ELF-1 (cell line): ENCODE data around the gene NLRP1.

Source experiments
- DNase-seq: peaks from one replicate; pipeline ENCODE4 v3.0.0-alpha.2; 2016; ENCODE audit warnings: low read depth, low spot score

NLRP1 gene

GRCh38 chr17:5478992-5479391 is 105.3 kb downstream of the NLRP1 start:
- DNase-seq, result no peak

- no peak for DNase-seq
These were observed 110.4 kb downstream of the NLRP1 start for GRCh38 chr17:5473906-5474305.

- no peak for DNase-seq
These were observed 111.8 kb downstream of the NLRP1 start for GRCh38 chr17:5472511-5472910.

- no peak for DNase-seq
These were observed 116.2 kb downstream of the NLRP1 start for GRCh38 chr17:5468075-5468473.

- DNase-seq, result peak; percentile 13
These were observed 116.9 kb downstream of the NLRP1 start for GRCh38 chr17:5467416-5467815.

- no peak for DNase-seq
These were observed 118.0 kb downstream of the NLRP1 start for GRCh38 chr17:5466295-5466694.

- no peak for DNase-seq
These were observed 119.4 kb downstream of the NLRP1 start for GRCh38 chr17:5464717-5465507.
